Neural cell (in vitro differentiated cells): ENCODE data around the gene PPP2R2B.

Experiments
- EP300 ChIP-seq: fragments of 450-650 bp; conservative IDR thresholded peaks from 2 replicates; pipeline ENCODE4 v1.6.1; 2014; ENCODE audit warnings: antibody characterized with exemption, mild to moderate bottlenecking, moderate library complexity; ENCODE audit not compliant: poor library complexity, severe bottlenecking
- EZH2 ChIP-seq: fragments of 200-600, 300-800 bp; shearing (Covaris generic), sonication (generic); IDR thresholded peaks from 2 replicates; pipeline ENCODE4 v1.6.1; 2014; ENCODE audit warnings: antibody characterized with exemption, low read length, borderline replicate concordance, mild to moderate bottlenecking; ENCODE audit not compliant: insufficient read depth, poor library complexity, severe bottlenecking
- MXI1 ChIP-seq: fragments of 450-650 bp; conservative IDR thresholded peaks from 2 replicates; pipeline ENCODE4 v1.6.1; 2014; ENCODE audit warnings: antibody characterized with exemption, mild to moderate bottlenecking; ENCODE audit not compliant: poor library complexity, severe bottlenecking
- POLR2AphosphoS5 ChIP-seq: IDR thresholded peaks from 2 replicates; pipeline ENCODE4 v1.6.1; 2012
- SMC3 ChIP-seq: fragments of 450-650 bp; conservative IDR thresholded peaks from 2 replicates; pipeline ENCODE4 v1.6.1; 2014; ENCODE audit warnings: antibody characterized with exemption, mild to moderate bottlenecking, moderate library complexity; ENCODE audit not compliant: poor library complexity
- TAF1 ChIP-seq: IDR thresholded peaks from 2 replicates; pipeline ENCODE4 v1.6.1; 2012; ENCODE audit warnings: low read depth
- TF ChIP-seq, protein P1 (sequence below): fragments of 450-650 bp; IDR thresholded peaks from 2 replicates; pipeline ENCODE4 v1.5.1; 2014; ENCODE audit warnings: antibody characterized with exemption, mild to moderate bottlenecking, moderate library complexity; ENCODE audit not compliant: poor library complexity, severe bottlenecking
- TF ChIP-seq, protein P2 (sequence below): IDR thresholded peaks from 2 replicates; pipeline ENCODE4 v1.6.1; 2012; ENCODE audit warnings: borderline replicate concordance

DNA sequence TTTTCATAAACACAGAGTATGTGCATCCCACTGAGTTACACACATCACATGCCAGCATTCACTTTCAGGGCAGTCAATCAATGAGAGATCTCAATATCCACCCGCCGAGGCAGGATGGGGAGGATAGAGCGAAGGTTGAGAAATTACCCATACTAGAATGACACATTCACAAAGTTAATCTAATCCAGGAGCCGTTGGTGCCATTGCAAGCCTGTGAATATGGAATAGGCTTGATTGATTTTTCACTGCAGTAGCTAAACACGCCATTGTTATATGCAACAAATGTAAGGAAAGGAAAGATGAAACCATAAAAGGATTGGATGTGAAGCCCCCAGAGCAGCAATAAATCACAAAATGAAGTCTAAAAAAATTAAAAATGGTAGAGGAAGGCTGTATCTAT is 194.7 kb downstream of the PPP2R2B start:
- TF ChIP-seq, protein P1, sequence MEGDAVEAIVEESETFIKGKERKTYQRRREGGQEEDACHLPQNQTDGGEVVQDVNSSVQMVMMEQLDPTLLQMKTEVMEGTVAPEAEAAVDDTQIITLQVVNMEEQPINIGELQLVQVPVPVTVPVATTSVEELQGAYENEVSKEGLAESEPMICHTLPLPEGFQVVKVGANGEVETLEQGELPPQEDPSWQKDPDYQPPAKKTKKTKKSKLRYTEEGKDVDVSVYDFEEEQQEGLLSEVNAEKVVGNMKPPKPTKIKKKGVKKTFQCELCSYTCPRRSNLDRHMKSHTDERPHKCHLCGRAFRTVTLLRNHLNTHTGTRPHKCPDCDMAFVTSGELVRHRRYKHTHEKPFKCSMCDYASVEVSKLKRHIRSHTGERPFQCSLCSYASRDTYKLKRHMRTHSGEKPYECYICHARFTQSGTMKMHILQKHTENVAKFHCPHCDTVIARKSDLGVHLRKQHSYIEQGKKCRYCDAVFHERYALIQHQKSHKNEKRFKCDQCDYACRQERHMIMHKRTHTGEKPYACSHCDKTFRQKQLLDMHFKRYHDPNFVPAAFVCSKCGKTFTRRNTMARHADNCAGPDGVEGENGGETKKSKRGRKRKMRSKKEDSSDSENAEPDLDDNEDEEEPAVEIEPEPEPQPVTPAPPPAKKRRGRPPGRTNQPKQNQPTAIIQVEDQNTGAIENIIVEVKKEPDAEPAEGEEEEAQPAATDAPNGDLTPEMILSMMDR, result no peak
- TF ChIP-seq SMC3 (no peak), TAF1 (no peak), EZH2 (no peak), POLR2AphosphoS5 (peak; percentile 30), EP300 (peak; percentile 45), MXI1 (no peak)
- TF ChIP-seq, protein P2, sequence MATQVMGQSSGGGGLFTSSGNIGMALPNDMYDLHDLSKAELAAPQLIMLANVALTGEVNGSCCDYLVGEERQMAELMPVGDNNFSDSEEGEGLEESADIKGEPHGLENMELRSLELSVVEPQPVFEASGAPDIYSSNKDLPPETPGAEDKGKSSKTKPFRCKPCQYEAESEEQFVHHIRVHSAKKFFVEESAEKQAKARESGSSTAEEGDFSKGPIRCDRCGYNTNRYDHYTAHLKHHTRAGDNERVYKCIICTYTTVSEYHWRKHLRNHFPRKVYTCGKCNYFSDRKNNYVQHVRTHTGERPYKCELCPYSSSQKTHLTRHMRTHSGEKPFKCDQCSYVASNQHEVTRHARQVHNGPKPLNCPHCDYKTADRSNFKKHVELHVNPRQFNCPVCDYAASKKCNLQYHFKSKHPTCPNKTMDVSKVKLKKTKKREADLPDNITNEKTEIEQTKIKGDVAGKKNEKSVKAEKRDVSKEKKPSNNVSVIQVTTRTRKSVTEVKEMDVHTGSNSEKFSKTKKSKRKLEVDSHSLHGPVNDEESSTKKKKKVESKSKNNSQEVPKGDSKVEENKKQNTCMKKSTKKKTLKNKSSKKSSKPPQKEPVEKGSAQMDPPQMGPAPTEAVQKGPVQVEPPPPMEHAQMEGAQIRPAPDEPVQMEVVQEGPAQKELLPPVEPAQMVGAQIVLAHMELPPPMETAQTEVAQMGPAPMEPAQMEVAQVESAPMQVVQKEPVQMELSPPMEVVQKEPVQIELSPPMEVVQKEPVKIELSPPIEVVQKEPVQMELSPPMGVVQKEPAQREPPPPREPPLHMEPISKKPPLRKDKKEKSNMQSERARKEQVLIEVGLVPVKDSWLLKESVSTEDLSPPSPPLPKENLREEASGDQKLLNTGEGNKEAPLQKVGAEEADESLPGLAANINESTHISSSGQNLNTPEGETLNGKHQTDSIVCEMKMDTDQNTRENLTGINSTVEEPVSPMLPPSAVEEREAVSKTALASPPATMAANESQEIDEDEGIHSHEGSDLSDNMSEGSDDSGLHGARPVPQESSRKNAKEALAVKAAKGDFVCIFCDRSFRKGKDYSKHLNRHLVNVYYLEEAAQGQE, result no peak
